IPS-18a (cell line): ENCODE measurements around the gene SIRT7.
A peak's percentile ranks its signal among the peaks of the same experiment; 100 is the strongest.

Experiments used
- H3K27ac ChIP-seq: one replicate; pipeline ENCODE4 v1.5.1; 2013; ENCODE audit warnings: low read length
- H3K27me3 ChIP-seq: one replicate; pipeline ENCODE4 v1.6.1; 2013; ENCODE audit warnings: mild to moderate bottlenecking, low read length; ENCODE audit not compliant: control insufficient read depth, insufficient read depth
- H3K36me3 ChIP-seq: one replicate; pipeline ENCODE4 v1.6.1; 2013; ENCODE audit warnings: low read depth, low read length; ENCODE audit not compliant: control insufficient read depth
- H3K4me1 ChIP-seq: one replicate; pipeline ENCODE4 v1.6.1; 2013; ENCODE audit warnings: low read depth, low read length; ENCODE audit not compliant: control insufficient read depth
- H3K4me3 ChIP-seq: one replicate; pipeline ENCODE4 v1.5.1; 2013; ENCODE audit warnings: low read length
- H3K9ac ChIP-seq: one replicate; pipeline ENCODE4 v1.6.1; 2013; ENCODE audit warnings: mild to moderate bottlenecking, low read length, moderate library complexity
- H3K9me3 ChIP-seq: one replicate; pipeline ENCODE4 v1.6.1; 2013; ENCODE audit warnings: low read depth, low read length; ENCODE audit not compliant: control insufficient read depth

The SIRT7 gene, protein sequence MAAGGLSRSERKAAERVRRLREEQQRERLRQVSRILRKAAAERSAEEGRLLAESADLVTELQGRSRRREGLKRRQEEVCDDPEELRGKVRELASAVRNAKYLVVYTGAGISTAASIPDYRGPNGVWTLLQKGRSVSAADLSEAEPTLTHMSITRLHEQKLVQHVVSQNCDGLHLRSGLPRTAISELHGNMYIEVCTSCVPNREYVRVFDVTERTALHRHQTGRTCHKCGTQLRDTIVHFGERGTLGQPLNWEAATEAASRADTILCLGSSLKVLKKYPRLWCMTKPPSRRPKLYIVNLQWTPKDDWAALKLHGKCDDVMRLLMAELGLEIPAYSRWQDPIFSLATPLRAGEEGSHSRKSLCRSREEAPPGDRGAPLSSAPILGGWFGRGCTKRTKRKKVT

DNA sequence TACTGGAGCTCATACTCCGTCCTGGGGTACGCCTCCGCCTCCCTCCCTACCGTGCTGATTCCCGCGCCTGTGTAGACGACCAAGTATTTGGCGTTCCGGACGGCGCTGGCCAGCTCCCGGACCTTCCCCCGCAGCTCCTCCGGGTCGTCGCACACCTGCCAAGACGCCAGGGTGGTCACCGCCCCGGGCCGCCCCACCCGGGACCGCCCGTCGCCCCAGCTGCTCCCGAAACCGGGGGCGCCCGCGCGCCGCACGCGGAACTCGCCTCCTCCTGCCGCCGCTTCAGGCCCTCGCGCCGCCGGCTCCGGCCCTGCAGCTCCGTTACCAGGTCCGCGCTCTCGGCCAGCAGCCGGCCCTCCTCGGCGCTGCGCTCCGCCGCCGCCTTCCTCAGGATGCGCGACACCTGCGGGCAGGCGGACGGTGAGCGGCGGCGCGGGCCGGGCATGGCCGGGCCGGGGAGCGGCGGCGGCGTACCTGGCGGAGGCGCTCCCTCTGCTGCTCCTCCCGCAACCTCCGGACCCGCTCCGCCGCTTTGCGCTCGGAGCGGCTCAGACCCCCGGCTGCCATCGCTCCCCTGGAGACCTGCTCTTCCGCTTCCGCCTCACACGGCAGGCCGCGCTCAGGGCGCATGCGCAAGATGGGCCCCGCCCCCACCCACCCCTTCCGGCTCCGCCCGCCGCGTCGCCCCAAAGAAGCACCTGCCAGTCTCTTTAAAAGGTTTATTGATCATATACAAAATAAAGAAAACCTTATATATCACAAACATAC, at the start of gene SIRT7:
TSS of gene SIRT7 (minus strand) at position 612 of the 768 bp plus-strand sequence. CDS start at position 567, 45 bp downstream.
- H3K4me3 ChIP-seq: peak within 1 kb of the TSS; percentile 72
- H3K4me1 ChIP-seq: peaks cover 6% of the 10 kb centered on the region
- peaks cover 32% of the 10 kb centered on the region for H3K36me3 ChIP-seq
- no peak within 1 kb of the TSS for H3K27ac ChIP-seq
- no peaks in the 10 kb centered on the region for H3K27me3 ChIP-seq
- peak within 1 kb of the TSS; percentile 30 for H3K9ac ChIP-seq
- no peaks in the 10 kb centered on the region for H3K9me3 ChIP-seq

DNA sequence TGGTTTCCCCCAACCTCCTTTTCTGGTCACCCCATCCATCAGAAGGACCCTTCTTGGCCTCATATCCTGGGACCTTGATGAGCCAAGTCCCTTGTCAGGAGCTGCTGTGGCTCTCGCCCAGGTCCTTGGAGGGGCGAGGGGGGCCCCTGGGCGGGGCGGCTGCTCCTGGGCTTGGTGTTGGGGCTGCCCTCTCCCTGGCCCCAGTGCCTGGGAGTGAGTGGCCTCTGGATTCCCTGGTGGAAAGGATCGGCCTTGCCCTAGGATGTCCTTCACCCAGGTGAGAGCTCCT, 49.2 kb upstream of the SIRT7 start:
- Histone ChIP-seq H3K4me3 (peak overlapping the region; percentile 10), H3K9ac (no peak overlapping the region), H3K4me1 (peaks cover 10% of the 10 kb centered on the region), H3K27me3 (peaks cover 73% of the 10 kb centered on the region), H3K27ac (no peak overlapping the region), H3K9me3 (no peaks in the 10 kb centered on the region), H3K36me3 (no peaks in the 10 kb centered on the region)

DNA sequence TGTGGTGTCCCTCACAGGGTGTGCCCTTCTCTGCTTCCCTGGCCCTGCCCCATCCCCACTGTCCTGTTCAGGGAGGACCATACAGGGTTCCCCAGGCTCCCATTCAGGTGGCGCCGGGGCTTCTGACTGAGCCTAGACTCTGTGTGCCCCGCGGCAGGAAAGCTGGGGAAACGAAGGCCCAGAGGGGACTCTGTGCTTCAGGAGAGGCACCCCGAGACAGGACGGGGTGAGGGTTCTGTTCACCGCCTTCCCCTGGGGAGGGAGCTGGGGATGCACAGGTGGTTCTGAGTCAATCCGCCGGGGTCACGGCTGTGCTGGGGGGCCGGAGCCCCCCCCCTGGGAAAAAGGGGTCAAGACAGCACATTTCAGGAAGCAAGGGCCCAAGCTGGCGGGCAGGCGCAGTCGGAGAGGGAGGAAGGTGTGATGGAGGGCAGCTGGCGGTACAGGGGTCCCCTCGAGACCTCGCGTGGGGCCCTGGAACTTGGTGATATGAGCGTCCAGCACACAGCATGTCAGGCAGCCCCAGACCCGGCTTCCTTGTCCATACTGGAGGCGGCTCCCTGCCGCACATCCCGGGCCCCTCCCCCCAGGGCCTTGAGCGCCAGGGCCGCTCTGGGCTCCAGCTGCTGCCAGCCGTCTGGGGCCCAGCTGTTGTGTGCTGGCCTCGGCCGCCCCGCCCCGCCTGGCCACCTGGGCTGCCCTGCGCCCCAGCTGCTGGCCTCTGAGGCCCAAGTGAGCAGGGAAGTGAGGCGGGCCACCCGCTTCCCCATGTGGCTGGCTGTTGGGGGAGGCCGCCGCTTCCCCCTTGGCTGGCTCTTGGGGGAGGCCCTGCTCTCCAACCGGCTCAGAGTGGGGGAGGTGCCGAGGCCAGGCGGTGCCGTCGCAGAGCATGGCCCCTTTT, 48.6 kb upstream of the SIRT7 start:
- Histone ChIP-seq H3K9ac (no peak overlapping the region), H3K36me3 (no peaks in the 10 kb centered on the region), H3K9me3 (no peaks in the 10 kb centered on the region), H3K27me3 (peaks cover 78% of the 10 kb centered on the region), H3K27ac (no peak overlapping the region), H3K4me1 (peaks cover 10% of the 10 kb centered on the region), H3K4me3 (no peak overlapping the region)

DNA sequence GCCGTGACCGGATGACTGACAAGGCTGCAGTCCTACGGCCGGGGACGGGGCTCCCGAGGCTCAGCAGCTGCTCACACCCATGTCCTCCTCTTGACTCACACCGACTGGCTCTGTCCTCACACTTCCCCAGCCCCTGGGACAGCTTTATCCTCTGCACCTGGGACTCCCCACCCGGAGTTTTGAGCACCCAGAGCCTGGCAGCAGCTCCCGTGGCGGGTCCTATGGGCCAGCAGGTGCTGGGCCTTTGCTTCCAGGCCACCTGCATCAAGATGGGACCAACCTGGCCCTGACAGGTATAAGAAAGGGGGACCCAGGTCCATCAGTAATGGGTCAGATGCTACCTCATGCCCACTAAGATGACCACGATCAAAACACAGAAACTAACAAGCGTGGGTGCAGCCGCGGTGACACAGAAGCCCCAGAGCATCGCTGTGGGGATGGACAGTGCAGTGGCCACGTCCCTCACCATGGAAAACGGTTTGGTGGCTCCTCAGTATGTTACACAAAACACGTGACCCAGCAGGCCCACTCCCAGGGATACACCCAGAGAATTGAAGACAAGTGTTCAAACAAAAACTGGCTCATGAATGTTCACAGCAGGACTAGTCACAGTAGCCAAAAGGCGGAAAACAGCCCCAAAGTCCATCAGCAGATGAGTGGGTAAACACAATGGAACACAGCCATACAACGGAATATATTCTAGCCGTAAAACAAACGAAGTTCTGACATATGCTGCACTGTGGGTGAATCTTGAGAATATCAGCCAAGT, 46.3 kb upstream of the SIRT7 start:
- H3K27ac ChIP-seq: no peak overlapping the region
- H3K4me1 ChIP-seq: peaks cover 10% of the 10 kb centered on the region
- H3K27me3 ChIP-seq: peaks cover 92% of the 10 kb centered on the region

DNA sequence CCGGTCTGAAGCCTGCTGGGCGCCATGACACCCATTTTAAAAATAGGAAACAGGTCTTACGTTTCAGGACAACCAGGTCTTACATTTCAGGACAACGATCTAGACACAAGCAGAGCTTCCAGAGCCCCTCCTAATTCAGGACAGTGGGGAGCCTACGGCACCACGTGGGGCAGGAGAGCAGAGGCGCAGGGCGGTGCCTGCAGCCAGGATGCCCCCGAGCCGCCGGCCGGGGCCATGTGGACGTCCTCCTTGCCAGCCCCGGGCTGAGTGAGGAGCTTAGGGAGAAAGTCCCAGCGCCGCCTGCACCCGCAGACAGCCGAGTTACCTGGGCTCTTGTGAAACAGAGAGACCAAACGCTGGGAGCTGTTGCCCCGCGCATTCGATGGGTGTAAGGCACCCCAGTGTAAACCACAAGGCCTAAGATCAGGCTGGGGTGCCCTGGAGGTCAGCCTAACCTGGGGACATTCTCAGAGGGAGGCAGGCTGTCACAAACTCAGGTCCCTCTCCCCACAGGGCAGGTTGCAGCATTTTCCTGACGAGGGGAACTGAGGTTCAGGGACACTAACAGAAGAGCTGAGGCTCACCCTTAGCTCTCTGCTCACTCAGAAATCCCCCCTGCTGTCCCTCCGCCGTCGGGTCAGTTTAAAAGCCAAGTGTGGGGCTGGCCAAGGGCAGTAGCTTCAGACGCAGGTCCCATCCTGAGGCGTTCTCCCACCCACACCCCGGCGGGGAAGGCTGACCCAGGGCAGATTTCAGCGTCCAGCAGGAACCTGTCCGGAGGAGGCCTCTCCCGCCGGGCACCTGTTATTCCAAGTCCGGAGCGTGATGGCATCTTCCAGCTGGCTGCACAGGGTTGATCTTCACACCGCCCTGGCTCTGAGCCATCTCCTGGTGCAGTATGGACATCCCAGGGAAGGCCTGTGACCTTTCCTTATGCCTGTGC, 44.8 kb upstream of the SIRT7 start:
- no peaks in the 10 kb centered on the region for H3K9me3 ChIP-seq
- H3K4me1 ChIP-seq: peaks cover 10% of the 10 kb centered on the region
- peaks cover 94% of the 10 kb centered on the region for H3K27me3 ChIP-seq
- no peak overlapping the region for H3K4me3 ChIP-seq
- H3K9ac ChIP-seq: no peak overlapping the region
- no peak overlapping the region for H3K27ac ChIP-seq
- no peaks in the 10 kb centered on the region for H3K36me3 ChIP-seq

More for the DNA sequence above, 46.3 kb upstream of the SIRT7 start:
- Histone ChIP-seq H3K9ac (no peak overlapping the region), H3K4me3 (no peak overlapping the region), H3K9me3 (no peaks in the 10 kb centered on the region), H3K36me3 (no peaks in the 10 kb centered on the region)

DNA sequence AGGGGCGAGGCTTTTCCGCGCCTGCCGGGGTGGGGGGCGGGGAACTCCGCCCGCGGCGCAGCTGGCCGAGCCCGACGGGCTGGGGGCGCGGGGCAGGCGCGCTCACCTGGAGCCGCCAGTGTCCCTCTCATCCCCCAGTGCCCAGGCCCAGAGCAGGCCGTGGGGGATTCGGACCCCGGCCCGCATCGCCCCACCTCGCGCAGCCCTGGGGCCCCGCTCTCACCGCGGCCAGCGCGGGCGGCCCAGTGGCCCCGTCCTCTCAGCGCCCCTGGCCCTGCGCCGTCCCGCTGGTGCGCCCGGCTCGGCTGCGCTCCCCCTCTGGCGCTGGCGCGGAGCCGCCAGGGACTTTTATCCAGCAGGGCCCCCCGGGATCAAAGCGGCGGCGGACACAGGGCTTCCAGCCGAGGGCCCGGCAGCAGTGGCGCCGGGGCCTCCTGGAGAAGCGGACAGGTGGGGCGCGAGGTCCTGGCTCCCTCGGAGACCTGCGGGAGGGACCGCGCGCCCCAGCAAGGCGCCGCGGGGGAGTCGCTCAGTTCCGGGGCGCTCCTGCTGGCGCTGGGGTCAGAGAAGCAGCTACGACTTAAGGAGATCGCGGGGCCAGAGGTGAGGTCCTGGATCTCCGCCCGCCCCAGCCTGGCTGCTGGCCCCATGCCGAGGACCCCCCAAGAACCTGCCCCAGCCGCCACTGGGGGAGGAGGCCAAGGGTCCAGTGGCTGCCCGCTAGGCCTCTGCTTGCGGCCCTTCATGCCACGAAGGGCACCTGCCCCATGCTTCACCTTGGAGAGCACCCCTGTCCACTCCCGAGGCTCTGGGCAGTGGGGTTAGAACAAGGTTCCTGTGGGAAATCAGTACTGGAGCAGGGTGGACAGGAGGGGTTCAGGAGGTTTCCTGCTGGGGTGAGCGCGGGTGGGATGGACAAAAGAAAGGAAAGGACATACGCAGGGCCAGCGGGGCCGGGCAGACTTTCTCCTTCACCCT, 43.8 kb upstream of the SIRT7 start:
- Histone ChIP-seq H3K9me3 (no peaks in the 10 kb centered on the region), H3K9ac (no peak overlapping the region), H3K36me3 (no peaks in the 10 kb centered on the region), H3K4me1 (peaks cover 3% of the 10 kb centered on the region), H3K4me3 (no peak overlapping the region), H3K27me3 (peaks cover 95% of the 10 kb centered on the region), H3K27ac (no peak overlapping the region)

DNA sequence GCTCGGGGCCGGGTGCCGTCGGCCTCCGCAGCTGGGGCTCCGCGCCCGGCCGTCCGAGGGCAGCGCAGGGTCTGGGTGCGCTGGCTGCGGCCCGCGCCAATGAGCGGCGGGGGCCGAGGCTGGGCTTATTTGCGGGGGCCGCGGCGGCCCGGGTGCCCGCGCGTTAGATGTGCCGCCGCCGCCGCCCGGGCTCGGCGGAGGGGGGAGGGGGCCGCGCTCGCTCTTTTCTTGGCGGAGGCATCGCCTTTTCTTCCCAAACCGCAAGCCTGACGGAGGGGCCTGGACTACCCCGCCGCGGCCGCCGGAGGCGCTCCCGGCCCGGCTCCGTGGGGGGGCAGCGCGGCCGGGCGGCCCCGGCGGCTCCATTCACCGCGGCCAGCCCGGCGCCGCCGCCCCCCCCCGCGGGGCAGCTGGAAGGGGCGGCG, 43.1 kb upstream of the SIRT7 start, which contains the start of gene NOTUM:
TSS of gene NOTUM (minus strand) at position 101 of the 425 bp plus-strand sequence. CDS start 278 bp downstream, outside the sequence.
- H3K27me3 ChIP-seq: peaks cover 92% of the 10 kb centered on the region
- no peak within 1 kb of the TSS for H3K9ac ChIP-seq
- H3K9me3 ChIP-seq: no peaks in the 10 kb centered on the region
- H3K36me3 ChIP-seq: no peaks in the 10 kb centered on the region
- no peaks in the 10 kb centered on the region for H3K4me1 ChIP-seq
- no peak within 1 kb of the TSS for H3K4me3 ChIP-seq
- no peak within 1 kb of the TSS for H3K27ac ChIP-seq

DNA sequence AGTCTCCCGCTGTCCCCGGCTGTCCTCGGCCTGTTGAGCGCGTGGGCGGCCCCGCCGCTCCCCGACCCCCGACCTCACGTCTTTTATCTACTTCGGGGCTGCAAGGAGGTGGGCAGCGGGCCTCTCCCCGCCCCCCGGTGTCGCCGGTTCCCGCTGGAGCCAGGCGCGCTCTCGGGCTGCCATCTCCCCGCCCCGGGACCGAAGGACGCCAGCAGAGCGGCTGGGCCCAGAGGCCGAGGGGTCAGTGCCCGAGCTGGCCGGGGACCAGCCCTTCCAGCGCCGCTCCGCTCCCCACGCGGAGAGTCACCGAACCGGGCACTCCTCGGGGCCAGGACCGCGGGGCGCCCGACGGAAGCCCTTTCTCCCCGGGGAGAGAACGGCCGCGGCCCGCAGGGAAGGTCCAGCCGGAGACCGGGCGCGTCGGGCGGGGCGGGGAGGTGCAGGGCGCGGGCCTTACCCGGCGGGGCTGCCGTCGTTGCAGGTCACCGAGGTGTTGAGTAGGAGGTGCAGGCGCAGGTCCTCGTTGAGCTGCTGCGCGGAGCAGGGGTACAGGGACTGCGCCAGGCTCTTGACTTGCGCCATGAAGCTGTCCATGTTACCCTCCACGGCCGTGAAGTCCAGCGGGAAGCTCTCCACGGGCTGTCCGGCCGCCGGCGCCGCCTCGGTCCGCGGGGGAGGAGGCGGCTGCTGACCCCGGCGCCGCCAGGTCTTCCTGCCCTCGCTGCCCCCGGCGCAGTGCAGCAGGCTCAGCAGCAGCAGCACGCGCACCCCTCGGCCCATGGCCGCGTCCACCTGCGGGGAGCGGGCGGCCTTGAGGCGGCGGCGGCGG, 42.4 kb upstream of the SIRT7 start:
- Histone ChIP-seq H3K27me3 (peaks cover 88% of the 10 kb centered on the region), H3K9me3 (no peaks in the 10 kb centered on the region)

More for the DNA sequence above, 42.4 kb upstream of the SIRT7 start:
- H3K27ac ChIP-seq: no peak overlapping the region
- no peak overlapping the region for H3K4me3 ChIP-seq
- no peak overlapping the region for H3K9ac ChIP-seq
- no peaks in the 10 kb centered on the region for H3K36me3 ChIP-seq
- H3K4me1 ChIP-seq: no peaks in the 10 kb centered on the region
